ENCODE data around the gene ZNF672. TPM values are rescaled to one million over a fixed set of nuclear protein-coding genes. Genes with fewer than 3 reads are reported as not detected.

The ZNF672 gene
- total and polyA plus RNA-seq, 2 of the 13 experiments (the other 11 are each of a cell fraction or from before 2014, with no cell fraction given), result 17.2 to 22.9 TPM

- WGBS (ENCODE audit: low lambda C conversion rate), result 29% methylated on average over 3 of the region's 3 CpGs
- DNase-seq (ENCODE audit: low spot score) (no peak), FAIRE-seq (no peak), ATAC-seq (no peak)
- Histone ChIP-seq H3K4me3 (replicated peaks in 1 of 3; ENCODE audit: insufficient read depth in 1 of 3, low read depth in 2 of 3, low read length in 3 of 3) (no peak overlapping the region), H3K9me3 (ENCODE audit: low read length) (no peaks in the 10 kb centered on the region), H3K36me3 (replicated peaks in 1 of 2; ENCODE audit: control insufficient read depth in 1 of 2, insufficient read depth in 2 of 2, low read length in 2 of 2) (no peaks in the 10 kb centered on the region), H3K79me2 (ENCODE audit: insufficient read depth, low read length) (no peaks in the 10 kb centered on the region), H3K9ac (ENCODE audit: insufficient read depth, low read depth, low read length) (no peak overlapping the region), H3K27ac (ENCODE audit: extremely low read length, insufficient read depth, low read length) (no peak overlapping the region), H2AFZ (ENCODE audit: low read length) (no peak overlapping the region), H3K4me2 (ENCODE audit: low read depth, low read length) (no peak overlapping the region), H3K27me3 (ENCODE audit: control insufficient read depth in 1 of 2, insufficient read depth in 2 of 2, low read length in 2 of 2) (no peaks in the 10 kb centered on the region; a peak in 1 of 5 replicates), H4K20me1 (ENCODE audit: insufficient read depth, low read length) (no peaks in the 10 kb centered on the region), H3K4me1 (ENCODE audit: insufficient read depth, low read length) (peaks cover 11% of the 10 kb centered on the region)
- TF ChIP-seq ZNF121 (CRISPR knock-in tag; IDR thresholded peaks at IDR 0.05), result no peak
- TF ChIP-seq ZBED4 (CRISPR knock-in tag; IDR thresholded peaks at IDR 0.05; ENCODE audit: borderline replicate concordance), result no peak
- TF ChIP-seq STAG1 (CRISPR knock-in tag; IDR thresholded peaks at IDR 0.05), result no peak
- TF ChIP-seq MBD4 (IDR thresholded peaks at IDR 0.05; ENCODE audit: borderline replicate concordance, low read length), result no peak
- TF ChIP-seq, protein P1, sequence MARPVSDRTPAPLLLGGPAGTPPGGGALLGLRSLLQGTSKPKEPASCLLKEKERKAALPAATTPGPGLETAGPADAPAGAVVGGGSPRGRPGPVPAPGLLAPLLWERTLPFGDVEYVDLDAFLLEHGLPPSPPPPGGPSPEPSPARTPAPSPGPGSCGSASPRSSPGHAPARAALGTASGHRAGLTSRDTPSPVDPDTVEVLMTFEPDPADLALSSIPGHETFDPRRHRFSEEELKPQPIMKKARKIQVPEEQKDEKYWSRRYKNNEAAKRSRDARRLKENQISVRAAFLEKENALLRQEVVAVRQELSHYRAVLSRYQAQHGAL (CRISPR knock-in tag; IDR thresholded peaks at IDR 0.05; ENCODE audit: not compliant biosample characterization), result no peak
- TF ChIP-seq ZNF619 (CRISPR knock-in tag; IDR thresholded peaks at IDR 0.05), result no peak
- TF ChIP-seq ZNF24 (IDR thresholded peaks at IDR 0.05), result no peak
- TF ChIP-seq ZGPAT (CRISPR knock-in tag; IDR thresholded peaks at IDR 0.05), result no peak
- no peak for TF ChIP-seq SP5 (CRISPR knock-in tag; IDR thresholded peaks at IDR 0.05; ENCODE audit: borderline replicate concordance, low read depth)
- no peak for TF ChIP-seq CEBPG (CRISPR knock-in tag; IDR thresholded peaks at IDR 0.05)
- no peak for TF ChIP-seq REXO4 (CRISPR knock-in tag; IDR thresholded peaks at IDR 0.05; ENCODE audit: borderline replicate concordance)
- TF ChIP-seq ZBTB43 (CRISPR knock-in tag; conservative IDR thresholded peaks at IDR 0.05), result no peak
- TF ChIP-seq SUZ12 (IDR thresholded peaks at IDR 0.05; ENCODE audit: low read depth, low read length), result no peak
- no peak for TF ChIP-seq NR3C1 (CRISPR knock-in tag; IDR thresholded peaks at IDR 0.05)
- no peak for TF ChIP-seq ZNF337 (CRISPR knock-in tag; IDR thresholded peaks at IDR 0.05; ENCODE audit: borderline replicate concordance, low read depth)
- no peak for TF ChIP-seq RARG (CRISPR knock-in tag; IDR thresholded peaks at IDR 0.05; ENCODE audit: low read depth)
- no peak for TF ChIP-seq HINFP (CRISPR knock-in tag; IDR thresholded peaks at IDR 0.05; ENCODE audit: low read depth)
- TF ChIP-seq RCOR2 (CRISPR knock-in tag; IDR thresholded peaks at IDR 0.05), result no peak
- intact Hi-C loops (cut with micrococcal nuclease; ENCODE audit: unreplicated experiment) (no loop called here), in situ Hi-C loops (cut with HindIII; ENCODE audit: extremely low pct_ligation_motif_present, low pct_unique_long_range_greater_than_20kb) (no loop called here)
- no TSS peak for BruUV-seq (replicated peaks)
- POLR2A ChIA-PET, result no interaction called here
- CTCF ChIA-PET (ENCODE audit: low intra/inter-chr PET ratio, low total read pairs), result no interaction called here
These were observed 37.6 kb upstream of the ZNF672 start for GRCh38 chr1:248800459-248800858.

Data from HepG2 (cell line).